SH-SY5Y (cell line): Measurements from ENCODE around the gene ARHGDIA.

Experiments
- GATA2 ChIP-seq: IDR thresholded peaks from 2 replicates; pipeline ENCODE4 v1.6.1; 2011; ENCODE audit warnings: mild to moderate bottlenecking, low read depth, low read length
- GATA3 ChIP-seq: IDR thresholded peaks from 2 replicates; pipeline ENCODE4 v1.6.1; 2011; ENCODE audit warnings: low read depth, mild to moderate bottlenecking, low read length, moderate library complexity

ARHGDIA gene

GRCh38 chr17:81839301-81839700, 31.8 kb downstream of the ARHGDIA start:
- TF ChIP-seq GATA2 (no peak), GATA3 (no peak)

DNA sequence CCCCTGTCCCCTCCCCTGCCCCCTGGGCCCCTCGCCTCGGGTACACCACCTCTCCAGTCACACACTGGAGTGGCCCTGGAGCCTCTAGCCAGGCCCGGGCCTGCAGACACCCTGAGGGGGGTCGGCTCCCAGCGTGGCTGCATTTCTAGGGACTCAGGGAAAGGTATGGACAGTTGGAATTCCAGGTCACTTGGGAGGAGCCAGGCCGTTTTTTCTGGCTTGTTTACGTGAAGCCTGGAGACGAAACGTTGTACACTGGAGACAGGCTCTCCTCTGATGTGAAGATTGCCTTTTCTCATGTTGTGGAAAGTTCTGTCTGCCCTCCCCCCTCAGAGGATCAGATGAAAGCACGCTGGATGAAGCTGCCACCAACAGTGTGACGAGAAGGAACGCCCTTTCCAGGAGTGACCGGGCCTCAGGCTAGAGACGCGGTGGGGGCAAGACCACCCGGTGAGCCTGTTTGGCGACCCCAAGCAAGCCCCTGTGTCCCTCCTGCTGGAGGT, 32.3 kb downstream of the ARHGDIA start:
- TF ChIP-seq GATA2 (no peak), GATA3 (no peak)

DNA sequence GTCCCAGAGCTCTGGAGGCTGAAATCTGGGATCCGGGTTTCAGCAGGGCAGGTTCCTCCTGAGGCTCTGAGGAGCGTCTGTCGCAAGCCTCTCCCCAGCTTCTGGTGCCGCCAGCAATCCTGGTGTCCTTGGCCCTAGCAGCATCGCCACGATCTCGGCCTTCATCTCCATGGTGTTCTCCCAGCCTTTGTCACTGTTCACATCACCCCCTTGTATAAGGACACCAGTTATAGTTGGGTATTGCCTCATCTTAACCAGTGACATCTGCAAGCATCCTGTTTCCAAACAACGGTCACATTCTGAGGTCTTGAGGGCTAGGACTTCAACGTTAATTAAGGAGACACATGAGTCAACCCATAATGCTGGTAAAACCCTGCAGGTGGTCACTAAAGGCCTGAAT, 33.5 kb downstream of the ARHGDIA start:
- TF ChIP-seq GATA2, result no peak

GRCh38 chr17:81834831-81835267, 36.3 kb downstream of the ARHGDIA start, which contains the start of gene PPP1R27:
PPP1R27 (minus strand) TSS chr17:81835050; CDS start chr17:81834953, 97 bp downstream.
- no peak for TF ChIP-seq GATA2
- TF ChIP-seq GATA3, result no peak

DNA sequence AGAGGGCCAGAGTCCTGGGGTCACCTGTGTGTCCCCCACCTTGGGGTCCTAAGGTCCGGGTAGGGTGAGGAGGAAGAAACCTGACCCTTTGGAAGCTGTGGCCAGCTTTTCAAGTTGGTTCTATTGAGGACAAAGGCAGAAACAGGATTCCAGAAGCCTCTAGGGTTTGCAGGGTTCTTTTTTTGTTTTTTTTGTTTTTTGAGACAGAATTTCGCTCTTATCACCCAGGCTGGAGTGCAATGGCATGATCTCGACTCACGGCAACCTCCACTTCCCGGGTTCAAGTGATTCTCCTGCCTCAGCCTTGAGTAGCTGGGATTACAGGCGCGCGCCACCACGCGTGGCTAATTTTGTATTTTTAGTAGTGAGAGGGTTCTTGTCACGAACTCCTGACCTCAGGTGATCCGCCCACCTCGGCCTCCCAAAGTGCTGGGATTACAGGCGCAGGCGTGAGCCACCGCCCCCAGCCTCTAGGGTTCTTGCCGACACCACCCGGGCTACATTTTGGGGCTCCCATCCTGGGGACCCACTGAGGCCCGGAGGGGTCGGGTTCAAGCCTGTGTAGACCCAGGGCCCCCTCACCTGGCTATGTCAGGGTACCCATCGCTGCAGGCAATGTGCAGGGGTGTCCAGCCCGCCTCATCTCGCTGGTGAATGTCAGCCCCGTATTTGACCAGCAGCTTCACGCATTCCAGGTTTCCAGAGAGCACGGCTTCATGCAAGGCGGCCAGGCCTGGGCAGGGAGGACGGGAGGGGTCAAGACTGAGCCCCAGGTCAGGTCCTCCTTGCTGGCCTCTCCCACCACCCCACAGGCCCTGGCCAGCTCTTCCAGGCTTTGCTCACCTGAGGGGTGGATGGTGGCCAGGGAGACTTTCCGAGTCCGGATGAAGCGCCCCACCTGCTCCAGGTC, 37.0 kb downstream of the ARHGDIA start:
- TF ChIP-seq GATA2 (no peak), GATA3 (no peak)

DNA sequence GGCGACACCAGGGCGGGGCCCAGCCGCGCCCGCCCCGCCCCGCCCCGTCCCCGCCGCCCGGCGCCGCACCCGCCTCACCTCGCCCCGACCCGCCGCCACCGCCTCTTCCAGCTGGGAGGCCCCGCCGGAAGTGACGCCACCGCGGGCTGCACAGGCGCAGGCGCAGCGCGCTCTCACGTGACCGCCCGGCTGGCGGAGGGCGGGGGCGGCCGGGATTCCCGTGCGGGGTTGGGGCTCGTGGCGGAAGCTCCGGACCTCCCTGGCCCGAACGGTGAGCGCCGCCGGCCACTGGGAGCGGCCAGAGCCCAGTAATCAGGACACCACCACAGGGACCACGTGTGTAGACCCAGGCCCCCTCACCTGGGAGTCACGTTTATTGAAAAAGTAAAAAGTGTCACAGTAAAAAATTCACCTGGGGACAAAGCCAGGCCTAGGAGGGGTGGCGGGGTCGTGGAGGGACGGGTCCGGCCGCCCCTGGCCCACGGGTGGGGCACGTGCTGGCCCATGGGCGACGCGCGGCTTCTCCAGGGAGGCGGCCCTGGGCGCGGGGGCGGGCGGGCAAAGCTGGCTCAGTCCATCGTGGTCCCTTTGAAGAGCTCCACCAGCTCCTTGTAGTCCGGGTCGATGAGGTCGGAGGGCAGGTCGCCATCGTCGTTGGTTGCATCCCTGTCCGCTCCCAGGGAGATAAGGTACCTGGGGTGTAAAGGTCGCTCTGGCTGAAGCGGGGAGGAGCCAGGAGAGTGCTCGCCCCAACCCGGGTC, 37.8 kb downstream of the ARHGDIA start, which contains the start of gene MCRIP1:
MCRIP1 (minus strand) TSS at position 132 of the 761 bp plus-strand sequence. CDS start 8,785 bp downstream, outside the sequence.
- TF ChIP-seq GATA3 (no peak), GATA2 (no peak)

DNA sequence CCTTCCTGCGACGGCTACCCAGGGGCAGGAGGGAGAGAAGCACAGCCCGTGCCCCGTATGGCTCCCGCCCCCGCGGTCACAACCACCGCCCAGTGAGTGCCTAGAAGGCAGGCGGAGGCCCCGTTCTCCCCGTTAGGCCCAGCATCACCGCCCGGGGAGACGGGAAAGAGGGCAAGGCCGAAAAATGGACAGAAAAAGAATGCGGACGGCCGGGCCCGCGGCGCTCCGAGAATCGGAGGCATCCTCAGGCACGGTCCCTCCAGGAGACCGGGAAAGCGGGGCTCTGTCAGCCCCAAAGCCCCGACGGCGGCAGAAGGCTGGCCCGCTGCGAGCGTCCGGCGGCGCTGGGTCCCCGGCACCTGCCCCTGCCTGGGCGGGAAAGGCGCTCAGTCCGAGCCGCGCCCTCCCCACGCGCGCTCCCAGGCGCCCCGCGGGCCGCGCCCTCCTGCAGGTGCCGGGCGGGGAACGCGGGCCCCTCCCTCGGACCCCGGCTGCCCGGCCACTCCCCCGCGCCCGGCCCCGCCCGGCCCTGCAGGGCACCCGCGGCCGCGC, 38.5 kb downstream of the ARHGDIA start:
- TF ChIP-seq GATA2 (no peak), GATA3 (no peak)

GRCh38 chr17:81831957-81832607, 39.1 kb downstream of the ARHGDIA start:
- TF ChIP-seq GATA3 (no peak), GATA2 (no peak)

DNA sequence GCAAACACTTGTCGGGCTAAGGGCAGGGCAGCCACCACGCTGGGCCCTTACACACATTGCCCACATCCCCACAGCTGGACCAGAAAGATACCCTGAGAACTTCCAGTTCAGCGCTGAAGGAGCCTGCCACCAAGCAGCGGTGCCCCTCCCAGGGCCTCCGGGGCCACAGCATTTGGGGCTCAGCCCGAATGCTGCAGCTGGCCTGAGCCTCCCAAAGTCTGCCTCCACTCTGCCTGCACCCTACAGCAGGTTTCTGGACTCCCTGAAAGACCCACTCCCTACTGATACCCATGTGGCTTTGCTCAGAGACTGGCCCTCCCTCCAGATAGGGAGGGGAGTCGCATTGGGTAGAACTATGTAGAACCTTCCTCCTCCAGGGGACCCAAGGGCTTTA, 39.6 kb downstream of the ARHGDIA start:
- no peak for TF ChIP-seq GATA3
- TF ChIP-seq GATA2, result no peak

DNA sequence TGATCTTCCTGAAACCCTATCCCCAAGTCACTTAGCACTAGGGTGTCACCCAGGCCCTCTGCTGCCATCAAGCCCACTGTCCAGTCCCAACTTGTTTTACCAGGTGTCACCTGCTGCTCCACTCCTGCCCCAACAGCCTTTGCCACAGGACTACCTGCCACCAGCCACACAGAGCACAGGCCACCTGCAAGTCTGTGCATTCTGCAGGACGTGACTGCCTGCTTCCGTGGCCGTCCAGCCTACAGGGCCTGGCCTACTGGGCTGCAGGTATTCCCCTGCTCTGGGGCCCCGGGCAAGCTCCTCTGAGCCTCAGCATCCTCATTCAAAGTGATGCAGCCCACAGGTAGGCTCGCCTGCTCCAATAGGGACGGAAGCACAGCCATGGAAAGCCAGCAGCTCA, 41.3 kb downstream of the ARHGDIA start:
- no peak for TF ChIP-seq GATA2
- no peak for TF ChIP-seq GATA3

DNA sequence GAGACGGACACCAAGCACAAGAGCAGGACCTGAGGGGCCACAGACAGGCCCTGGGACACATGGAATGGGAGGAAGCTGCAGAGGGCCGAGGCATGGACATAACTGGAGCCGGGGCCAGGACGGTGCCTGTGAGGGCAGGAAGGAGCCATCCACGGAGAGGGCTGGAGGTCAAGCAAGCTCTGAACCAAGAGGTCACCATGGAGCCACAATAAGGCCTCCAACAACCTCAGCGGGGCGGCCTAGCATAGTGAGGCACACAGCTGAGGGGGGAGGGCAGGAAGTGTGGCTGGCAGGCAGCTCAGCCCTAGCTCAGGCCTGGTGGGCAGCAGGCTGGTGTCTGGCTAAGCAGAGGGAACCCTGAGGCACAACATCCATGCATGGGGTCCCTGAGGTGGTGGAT, 42.5 kb downstream of the ARHGDIA start:
- TF ChIP-seq GATA2 (no peak), GATA3 (no peak)

- TF ChIP-seq GATA2, result no peak
- TF ChIP-seq GATA3, result no peak
Measured at GRCh38 chr17:81825841-81826466, 45.2 kb downstream of the ARHGDIA start.

DNA sequence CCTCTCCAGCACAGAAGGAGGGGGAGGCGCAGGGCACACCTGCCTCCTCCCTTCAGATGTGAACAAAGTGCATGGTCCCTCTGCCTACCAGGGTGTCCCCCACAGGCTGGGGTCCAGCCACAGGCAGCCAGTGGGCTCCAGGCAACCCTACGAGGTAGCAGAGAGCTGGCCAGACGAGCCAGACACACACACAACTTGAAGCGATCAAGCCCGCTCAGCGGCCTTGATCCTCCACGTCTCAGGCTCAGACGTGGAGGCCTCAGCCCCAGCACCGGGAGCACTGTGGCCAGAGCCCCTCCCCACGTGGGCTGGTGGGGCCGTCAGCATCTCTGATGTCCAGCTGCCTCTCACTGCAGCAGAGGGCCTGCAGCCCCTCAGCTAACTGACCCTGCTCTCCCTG, 46.5 kb downstream of the ARHGDIA start:
- TF ChIP-seq GATA3, result no peak
- TF ChIP-seq GATA2, result no peak
